K562 (cell line): ENCODE measurements around the gene TYROBP. TPM values are rescaled to one million over a fixed set of nuclear protein-coding genes. Genes with fewer than 3 reads are reported as not detected.

ENCODE experiments used
- ATAC-seq: fragments of 200-7000 bp; cut with Tn5 transposase; 3 replicates; pipeline ENCODE4 v1.9.1; 2020; ENCODE audit warnings: moderate library complexity
- BruUV-seq: library from RNA; stranded (reverse); fragments of 400-500 nt; replicated peaks from 2 replicates; lab custom pipeline; 2021; lab: Mats Ljungman, UMichigan
- CTCF ChIA-PET: fragments of 300-600 bp; formaldehyde crosslinking; extraction: SDS; loops from one replicate; lab custom pipeline; 2021; ENCODE audit warnings: low intra/inter-chr PET ratio; lab: Yijun Ruan, JAX
- POLR2A ChIA-PET: fragments of 300-600, 350-650 bp; sonication (Branson Sonifier 250); formaldehyde crosslinking; extraction: SDS; loops from one replicate; lab custom pipeline; 2021; ENCODE audit warnings: antibody characterized with exemption, inconsistent platforms; lab: Yijun Ruan, JAX
- DNase-seq, 4 experiments: peaks; one replicate each; pipeline versions ENCODE4 v3.0.0 to v3.0.0-alpha.2; 2011 to 2018; ENCODE audit warnings: low spot score in 3 of 4, mixed read lengths in 3 of 4; ENCODE audit errors: extremely low read depth in 1 of 4
- FAIRE-seq: peaks from 2 replicates; lab custom pipeline; 2011; peaks lifted over from hg19 to GRCh38; lab: Jason Lieb, UNC
- H2AFZ ChIP-seq: 2 replicates; pipeline ENCODE4 v1.6.0; 2011; ENCODE audit warnings: low read depth, low read length, control low read depth, inconsistent platforms
- H3K27ac ChIP-seq: fragments of 200-600 bp; 3 replicates; pipeline ENCODE4 v1.8.0; 2011; ENCODE audit warnings: low read depth, mild to moderate bottlenecking, control low read depth, inconsistent platforms, low read length, moderate library complexity, mixed read lengths; ENCODE audit errors: extremely low read depth
- H3K27me3 ChIP-seq, 2 experiments: fragments of 300-600 bp in 1 of 2; 2 replicates in 1 of 2; 3 replicates in 1 of 2; pipeline versions ENCODE4 v1.6.0 to v1.8.0; 2011; ENCODE audit warnings: inconsistent platforms in 2 of 2, low read length in 2 of 2, mild to moderate bottlenecking in 1 of 2, mixed read lengths in 1 of 2, moderate library complexity in 1 of 2; ENCODE audit not compliant: control insufficient read depth in 2 of 2, insufficient read depth in 2 of 2
- H3K36me3 ChIP-seq: fragments of 300-600 bp; 3 replicates; pipeline ENCODE4 v1.8.0; 2011; ENCODE audit warnings: mild to moderate bottlenecking, low read length, inconsistent platforms; ENCODE audit not compliant: control insufficient read depth, insufficient read depth
- H3K4me1 ChIP-seq, 2 experiments: fragments of 200-600 bp in 1 of 2; replicated peaks in 1 of 2; 2 replicates in 1 of 2; 3 replicates in 1 of 2; pipeline versions ENCODE4 v1.5.1 to v1.8.0; 2011; ENCODE audit warnings: inconsistent platforms in 2 of 2, low read length in 2 of 2, mild to moderate bottlenecking in 1 of 2, mixed read lengths in 1 of 2, moderate library complexity in 1 of 2; ENCODE audit not compliant: control insufficient read depth in 2 of 2, insufficient read depth in 2 of 2
- H3K4me2 ChIP-seq: 2 replicates; pipeline ENCODE4 v1.6.1; 2011; ENCODE audit warnings: low read length, control low read depth, inconsistent platforms, mixed read lengths; ENCODE audit not compliant: insufficient read depth
- H3K4me3 ChIP-seq: fragments of 200-600 bp; sonication (generic), shearing (Covaris generic); 2 replicates; pipeline ENCODE4 v1.5.1; 2016; ENCODE audit warnings: control low read depth, inconsistent platforms
- H3K79me2 ChIP-seq: fragments of 200-600 bp; 3 replicates; pipeline ENCODE4 v1.8.0; 2011; ENCODE audit warnings: low read length, inconsistent platforms; ENCODE audit not compliant: control insufficient read depth, insufficient read depth
- H3K9ac ChIP-seq, 2 experiments: 2 replicates each; pipeline versions ENCODE4 v1.6.0 to v1.6.1; 2011; ENCODE audit warnings: low read depth in 2 of 2, low read length in 2 of 2, control low read depth in 1 of 2, inconsistent platforms in 1 of 2, mild to moderate bottlenecking in 1 of 2, mixed read lengths in 1 of 2; ENCODE audit not compliant: insufficient read depth in 1 of 2
- H3K9me1 ChIP-seq: one replicate; pipeline ENCODE4 v1.6.0; 2011; ENCODE audit warnings: inconsistent platforms, mild to moderate bottlenecking, low read length, moderate library complexity; ENCODE audit not compliant: control insufficient read depth, insufficient read depth
- H3K9me3 ChIP-seq: replicated peaks from 2 replicates; pipeline ENCODE4 v1.5.1; 2011; ENCODE audit warnings: low read depth, low read length, inconsistent platforms; ENCODE audit not compliant: control insufficient read depth, insufficient read depth
- H4K20me1 ChIP-seq: replicated peaks from 2 replicates; pipeline ENCODE4 v1.6.1; 2011; ENCODE audit warnings: low read length, inconsistent platforms, mixed read lengths; ENCODE audit not compliant: control insufficient read depth, insufficient read depth
- CC2D1A ChIP-seq: fragments of 450-650 bp; IDR thresholded peaks from 2 replicates; pipeline ENCODE4 v1.6.1; 2017; ENCODE audit warnings: mild to moderate bottlenecking
- DDX20 ChIP-seq: fragments of 450-650 bp; IDR thresholded peaks from 2 replicates; pipeline ENCODE4 v1.6.1; 2016; ENCODE audit warnings: missing genetic modification characterization, low read depth, mild to moderate bottlenecking, missing compliant biosample characterization, moderate library complexity
- FOSL1 ChIP-seq: fragments of 200-800 bp; sonication (Bioruptor generic); conservative IDR thresholded peaks from 2 replicates; pipeline ENCODE4 v1.6.1; 2016; ENCODE audit warnings: missing genetic modification characterization, missing compliant biosample characterization
- GABPB1 ChIP-seq: sonication (generic); formaldehyde crosslinking; IDR thresholded peaks from 2 replicates; pipeline ENCODE4 v1.8.0; 2022; ENCODE audit warnings: mild to moderate bottlenecking, missing genetic modification reagents
- WGBS: fragments of 100-300 bp; shearing (Covaris generic); methylation state at CpG from one replicate; pipeline ENCODE4 v1.1.6; 2016; ENCODE audit warnings: low coverage, mixed read lengths; ENCODE audit not compliant: insufficient coverage; ENCODE audit errors: missing lambda C conversion rate; 5-methylcytosine and 5-hydroxymethylcytosine counted together
- in situ Hi-C: fragments of 300-500 bp; cut with MboI; formaldehyde crosslinking; loops from 4 replicates; pipeline ENCODE4 v1.15.0; 2018; ENCODE audit warnings: inconsistent platforms, mixed read lengths
- intact Hi-C: fragments of 100-400 bp; cut with micrococcal nuclease; formaldehyde crosslinking; loops from 2 replicates; pipeline ENCODE4 v1.14.2; 2022
- polyA plus RNA-seq, 8 experiments: library from polyadenylated mRNA; depleted of rRNA in 4 of 8; stranded (reverse) in 5 of 8; unstranded in 3 of 8; fragments of >200 nt; fragmentation: Nextera tagmentation in 2 of 8; fragmentation: Illumina TruSeq in 1 of 8; extraction: Ambion mirVana in 2 of 8; extraction: Trizol in 1 of 8; gene quantifications; 2 replicates each; pipeline versions ENCODE4 v1.2.1 to v1.2.3, GENCODE V29; 2011 to 2014; ENCODE audit warnings: inconsistent platforms in 1 of 8, missing spikeins in 1 of 8
- total RNA-seq, 7 experiments: library from RNA; depleted of rRNA in 6 of 7; stranded (reverse); fragments of >200 nt in 6 of 7; fragmentation: Illumina TruSeq in 2 of 7; extraction: Trizol in 2 of 7; gene quantifications; 2 replicates each; pipeline versions ENCODE4 v1.2.1 to v1.2.3, GENCODE V29; 2011 to 2021; ENCODE audit warnings: low replicate concordance in 1 of 7

TYROBP gene
- total and polyA plus RNA-seq, 9 of the 15 experiments (the other 6 are each of a cell fraction or from before 2014, with no cell fraction given): 0.72 to 8.2 (median 2.4) TPM

- CTCF ChIA-PET: no interaction called here
- FAIRE-seq (no peak), DNase-seq (no peak), ATAC-seq (no peak)
- H3K27me3 ChIP-seq: peaks cover 0 to 19% of the 10 kb centered on the region in 2 experiments; a peak in 3 of 5 replicates
- BruUV-seq: no TSS peak
- no peak overlapping the region for H3K9ac ChIP-seq
- no peaks in the 10 kb centered on the region; a peak in 1 of 5 replicates for H3K4me1 ChIP-seq
- no peaks in the 10 kb centered on the region for H3K9me1 ChIP-seq
- no peaks in the 10 kb centered on the region for H3K36me3 ChIP-seq
- H3K4me2 ChIP-seq: no peak overlapping the region
- no peaks in the 10 kb centered on the region for H3K79me2 ChIP-seq
- H3K9me3 ChIP-seq: no peaks in the 10 kb centered on the region
- intact Hi-C loops: no loop called here
- no peaks in the 10 kb centered on the region for H4K20me1 ChIP-seq
- no peak overlapping the region for H3K27ac ChIP-seq
- in situ Hi-C loops: no loop called here
- H2AFZ ChIP-seq: no peak overlapping the region
- WGBS: 8% methylated on average over 3 of the region's 3 CpGs
- no peak overlapping the region for H3K4me3 ChIP-seq
- POLR2A ChIA-PET: no interaction called here
- TF ChIP-seq DDX20: no peak
- TF ChIP-seq, all 486 proteins: peak for 0
These were observed 17.4 kb upstream of the TYROBP start for GRCh38 chr19:35925501-35925900.

GRCh38 chr19:35921012-35921411, 12.9 kb upstream of the TYROBP start:
- Histone ChIP-seq H3K9ac (no peak overlapping the region), H3K4me1 (no peaks in the 10 kb centered on the region; a peak in 1 of 5 replicates), H4K20me1 (no peaks in the 10 kb centered on the region), H3K9me3 (no peaks in the 10 kb centered on the region), H3K36me3 (no peaks in the 10 kb centered on the region), H2AFZ (no peak overlapping the region), H3K27me3 (peaks cover 6 to 39% of the 10 kb centered on the region in 2 experiments; a peak in 4 of 5 replicates), H3K79me2 (no peaks in the 10 kb centered on the region), H3K27ac (no peak overlapping the region), H3K4me3 (no peak overlapping the region), H3K9me1 (no peaks in the 10 kb centered on the region), H3K4me2 (no peak overlapping the region)
- no peak for DNase-seq
- no peak for ATAC-seq
- 2% methylated on average over 6 of the region's 6 CpGs for WGBS
- intact Hi-C loops (no loop called here), in situ Hi-C loops (no loop called here)
- ChIA-PET CTCF (no interaction called here), POLR2A (interaction anchor here (0.6 to 0.8 kb wide), 2 partner anchors 13 to 377 kb away, joined by 3 read pairs; partner anchors contain the start of gene TYROBP)
- TF ChIP-seq CC2D1A (no peak), GABPB1 (CRISPR knock-in tag) (no peak), FOSL1 (tag) (no peak)
- FAIRE-seq: no peak
- no TSS peak for BruUV-seq
